HCT116 (cell line): Measurements from ENCODE around the gene MZT2A.
"Not testable (repeated sequence)": the region's sequence is repeated elsewhere in the genome, so short reads cannot be mapped to it uniquely, and the experiment has no call there.

Source experiments
- CTCF ChIP-seq, 3 experiments: fragments of 200-600 bp in 1 of 3; sonication (generic) in 1 of 3; IDR thresholded peaks in 2 of 3; conservative IDR thresholded peaks in 1 of 3; 2 replicates each; pipeline ENCODE4 v1.5.1; 2012 to 2017; ENCODE audit warnings: low read depth in 2 of 3, low read length in 2 of 3, antibody characterized with exemption in 1 of 3, borderline replicate concordance in 1 of 3, control low read depth in 1 of 3, mild to moderate bottlenecking in 1 of 3, mixed read lengths in 1 of 3, mixed run types in 1 of 3, moderate library complexity in 1 of 3; ENCODE audit not compliant: insufficient read depth in 1 of 3
- EGR1 ChIP-seq: IDR thresholded peaks from 2 replicates; pipeline ENCODE4 v1.6.1; 2012; ENCODE audit warnings: low read depth
- EZH2 ChIP-seq: fragments of 200-600 bp; sonication (generic); IDR thresholded peaks from 2 replicates; pipeline ENCODE4 v1.6.1; 2017; ENCODE audit warnings: antibody characterized with exemption, mixed run types
- EZH2phosphoT487 ChIP-seq: fragments of 200-600 bp; IDR thresholded peaks from 2 replicates; pipeline ENCODE4 v1.6.1; 2018; ENCODE audit warnings: antibody characterized with exemption, borderline replicate concordance
- POLR2A ChIP-seq: IDR thresholded peaks from 2 replicates; pipeline ENCODE4 v1.7.0; 2011; ENCODE audit warnings: borderline replicate concordance; ENCODE audit not compliant: insufficient read depth, insufficient read length; ENCODE audit errors: extremely low read depth
- POLR2AphosphoS5 ChIP-seq: IDR thresholded peaks from 2 replicates; pipeline ENCODE4 v1.6.1; 2011; ENCODE audit warnings: mild to moderate bottlenecking, low read depth, low read length, moderate library complexity
- REST ChIP-seq: IDR thresholded peaks from 2 replicates; pipeline ENCODE4 v1.6.1; 2012; ENCODE audit warnings: low read depth
- TF ChIP-seq, protein P1 (sequence below): IDR thresholded peaks from 2 replicates; pipeline ENCODE4 v1.6.1; 2011; ENCODE audit warnings: mild to moderate bottlenecking, low read length, moderate library complexity; ENCODE audit not compliant: insufficient replicate concordance; ENCODE audit errors: extremely low read depth

DNA sequence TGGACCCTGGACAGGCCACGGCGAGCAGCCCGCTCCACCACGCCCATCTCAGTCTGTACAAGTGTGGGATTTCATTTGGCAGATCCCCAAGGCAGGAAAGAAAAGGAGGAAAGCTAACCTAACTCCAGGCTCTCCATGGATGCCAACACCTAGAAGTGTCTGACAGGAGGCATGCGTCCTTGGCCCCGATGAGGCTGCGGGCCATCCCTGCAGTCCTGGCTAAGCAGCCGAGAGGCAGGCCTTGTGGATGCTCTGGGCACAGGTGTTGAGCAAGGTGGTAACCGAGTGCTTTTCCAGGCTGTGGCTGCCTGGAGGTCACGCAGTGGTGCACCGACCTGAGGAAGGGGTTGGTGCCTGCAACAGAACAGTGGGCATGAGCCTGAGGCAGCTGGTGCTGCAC, 42.8 kb upstream of the MZT2A start:
- TF ChIP-seq REST; CTCF (IDR thresholded peaks at IDR 0.05 in 2 of 3, conservative IDR thresholded peaks at IDR 0.05 in 1 of 3; ENCODE audit: borderline replicate concordance in 1 of 3, insufficient read depth in 1 of 3, low read depth in 2 of 3, low read length in 2 of 3); POLR2AphosphoS5; EGR1; EZH2; POLR2A; EZH2phosphoT487: not testable (repeated sequence)
- TF ChIP-seq, protein P1, sequence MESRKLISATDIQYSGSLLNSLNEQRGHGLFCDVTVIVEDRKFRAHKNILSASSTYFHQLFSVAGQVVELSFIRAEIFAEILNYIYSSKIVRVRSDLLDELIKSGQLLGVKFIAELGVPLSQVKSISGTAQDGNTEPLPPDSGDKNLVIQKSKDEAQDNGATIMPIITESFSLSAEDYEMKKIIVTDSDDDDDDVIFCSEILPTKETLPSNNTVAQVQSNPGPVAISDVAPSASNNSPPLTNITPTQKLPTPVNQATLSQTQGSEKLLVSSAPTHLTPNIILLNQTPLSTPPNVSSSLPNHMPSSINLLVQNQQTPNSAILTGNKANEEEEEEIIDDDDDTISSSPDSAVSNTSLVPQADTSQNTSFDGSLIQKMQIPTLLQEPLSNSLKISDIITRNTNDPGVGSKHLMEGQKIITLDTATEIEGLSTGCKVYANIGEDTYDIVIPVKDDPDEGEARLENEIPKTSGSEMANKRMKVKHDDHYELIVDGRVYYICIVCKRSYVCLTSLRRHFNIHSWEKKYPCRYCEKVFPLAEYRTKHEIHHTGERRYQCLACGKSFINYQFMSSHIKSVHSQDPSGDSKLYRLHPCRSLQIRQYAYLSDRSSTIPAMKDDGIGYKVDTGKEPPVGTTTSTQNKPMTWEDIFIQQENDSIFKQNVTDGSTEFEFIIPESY, result not testable (repeated sequence)
